ENCODE data around the gene PRKN.

Gene PRKN

GRCh38 chr6:162538643-162539064, 188.9 kb downstream of the PRKN start:
- peak; percentile 53; the same call in 1 of the 3 replicates for ATAC-seq
- TF ChIP-seq ZNF70 (CRISPR knock-in tag; IDR thresholded peaks at IDR 0.05) (0 out of 2 replicates have a peak, but pooled peaks have one; percentile 47), POU6F1 (CRISPR knock-in tag; IDR thresholded peaks at IDR 0.05; ENCODE audit: borderline replicate concordance, low read depth) (no peak), ZNF565 (CRISPR knock-in tag; conservative IDR thresholded peaks at IDR 0.05; ENCODE audit: low read depth) (no peak), TSHZ2 (CRISPR knock-in tag; IDR thresholded peaks at IDR 0.05) (peak; percentile 97), OSR1 (CRISPR knock-in tag; IDR thresholded peaks at IDR 0.05) (no peak), ZC3H10 (CRISPR knock-in tag; IDR thresholded peaks at IDR 0.05) (no peak), ZFP30 (CRISPR knock-in tag; IDR thresholded peaks at IDR 0.05) (no peak), PPARA (CRISPR knock-in tag; IDR thresholded peaks at IDR 0.05; ENCODE audit: borderline replicate concordance) (no peak), CSDC2 (CRISPR knock-in tag; IDR thresholded peaks at IDR 0.05) (no peak), ZNF8 (CRISPR knock-in tag; IDR thresholded peaks at IDR 0.05) (no peak), GLIS3 (CRISPR knock-in tag; IDR thresholded peaks at IDR 0.05) (0 out of 2 replicates have a peak, but pooled peaks have one; percentile 47), TCF4 (CRISPR knock-in tag; IDR thresholded peaks at IDR 0.05; ENCODE audit: borderline replicate concordance) (peak; percentile 96), ZFP3 (CRISPR knock-in tag; IDR thresholded peaks at IDR 0.05) (no peak), ISL1 (CRISPR knock-in tag; IDR thresholded peaks at IDR 0.05) (peak; percentile 43), SNAI2 (CRISPR knock-in tag; IDR thresholded peaks at IDR 0.05) (no peak), PATZ1 (CRISPR knock-in tag; IDR thresholded peaks at IDR 0.05; ENCODE audit: borderline replicate concordance) (no peak)
- TF ChIP-seq, protein P1, sequence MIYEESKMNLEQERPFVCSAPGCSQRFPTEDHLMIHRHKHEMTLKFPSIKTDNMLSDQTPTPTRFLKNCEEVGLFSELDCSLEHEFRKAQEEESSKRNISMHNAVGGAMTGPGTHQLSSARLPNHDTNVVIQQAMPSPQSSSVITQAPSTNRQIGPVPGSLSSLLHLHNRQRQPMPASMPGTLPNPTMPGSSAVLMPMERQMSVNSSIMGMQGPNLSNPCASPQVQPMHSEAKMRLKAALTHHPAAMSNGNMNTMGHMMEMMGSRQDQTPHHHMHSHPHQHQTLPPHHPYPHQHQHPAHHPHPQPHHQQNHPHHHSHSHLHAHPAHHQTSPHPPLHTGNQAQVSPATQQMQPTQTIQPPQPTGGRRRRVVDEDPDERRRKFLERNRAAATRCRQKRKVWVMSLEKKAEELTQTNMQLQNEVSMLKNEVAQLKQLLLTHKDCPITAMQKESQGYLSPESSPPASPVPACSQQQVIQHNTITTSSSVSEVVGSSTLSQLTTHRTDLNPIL (CRISPR knock-in tag; IDR thresholded peaks at IDR 0.05; ENCODE audit: low read depth) = 0 out of 2 replicates have a peak, but pooled peaks have one; percentile 22

DNA sequence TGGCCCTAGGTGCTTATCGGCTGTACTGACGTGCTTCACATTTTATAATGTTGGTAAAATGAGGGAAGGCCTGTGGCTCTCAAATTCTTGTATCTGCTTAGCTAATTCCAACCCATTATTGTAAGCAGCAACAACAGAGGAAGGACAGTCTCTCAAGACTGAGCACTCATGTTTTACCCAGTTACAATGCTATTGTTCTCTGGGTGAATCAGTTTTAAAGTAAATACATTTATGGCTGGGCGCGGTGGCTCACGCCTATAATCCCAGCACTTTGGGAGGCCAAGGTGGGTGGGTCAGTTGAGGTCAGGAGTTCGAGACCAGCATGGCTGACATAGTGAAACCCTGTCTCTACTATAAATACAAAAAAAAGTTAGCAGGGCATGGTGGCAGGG, 194.6 kb downstream of the PRKN start:
- ATAC-seq = no peak
- TF ChIP-seq ZFP3 (CRISPR knock-in tag; IDR thresholded peaks at IDR 0.05) (no peak), CSRNP3 (CRISPR knock-in tag; IDR thresholded peaks at IDR 0.05) (no peak), SNAI2 (CRISPR knock-in tag; IDR thresholded peaks at IDR 0.05) (no peak), ZNF70 (CRISPR knock-in tag; IDR thresholded peaks at IDR 0.05) (no peak), TOX (CRISPR knock-in tag; IDR thresholded peaks at IDR 0.05; ENCODE audit: borderline replicate concordance) (no peak), ISL1 (CRISPR knock-in tag; IDR thresholded peaks at IDR 0.05) (no peak), PPARA (CRISPR knock-in tag; IDR thresholded peaks at IDR 0.05; ENCODE audit: borderline replicate concordance) (no peak), POU6F1 (CRISPR knock-in tag; IDR thresholded peaks at IDR 0.05; ENCODE audit: borderline replicate concordance, low read depth) (no peak), ZNF8 (CRISPR knock-in tag; IDR thresholded peaks at IDR 0.05) (no peak), ZC3H10 (CRISPR knock-in tag; IDR thresholded peaks at IDR 0.05) (no peak), PATZ1 (CRISPR knock-in tag; IDR thresholded peaks at IDR 0.05; ENCODE audit: borderline replicate concordance) (no peak), OSR1 (CRISPR knock-in tag; IDR thresholded peaks at IDR 0.05) (no peak)
- TF ChIP-seq, protein P1 (CRISPR knock-in tag; IDR thresholded peaks at IDR 0.05; ENCODE audit: low read depth) = no peak

Data from SK-N-SH treated with all-trans-retinoic acid at 6 μM for 48 hours (cell line).